AG08396 (cell line): ENCODE measurements around the gene ACTRT2.

Source experiments
- DNase-seq: peaks from one replicate; pipeline ENCODE4 v3.0.0; 2012; ENCODE audit warnings: low spot score, mixed read lengths

The ACTRT2 gene

DNA sequence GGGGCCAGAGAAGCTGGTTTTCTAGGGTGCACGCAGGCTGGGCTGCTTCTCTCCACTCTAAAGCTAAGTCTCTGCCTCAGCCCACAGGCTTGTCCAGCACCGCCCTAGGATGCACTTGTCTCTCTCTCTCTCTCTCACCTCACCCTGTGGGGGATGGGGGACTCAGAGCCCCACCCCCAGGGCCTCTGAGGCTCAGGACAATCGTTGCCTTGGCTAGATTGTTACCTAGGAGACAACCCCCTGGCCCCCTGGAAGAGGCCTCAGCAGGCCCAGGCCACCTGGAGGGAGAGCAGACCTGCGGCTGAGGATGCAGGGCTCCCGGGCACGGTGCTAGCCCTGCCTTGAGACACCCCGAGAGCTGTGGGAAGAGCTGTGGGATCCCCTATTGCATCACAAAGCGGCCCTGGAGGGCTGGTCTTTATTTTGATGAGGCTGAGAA, at the start of gene ACTRT2:
Gene ACTRT2 (plus strand): TSS at position 235 of the 439 bp plus-strand sequence. CDS start 220 bp downstream, outside the sequence.
- no peak for DNase-seq

DNA sequence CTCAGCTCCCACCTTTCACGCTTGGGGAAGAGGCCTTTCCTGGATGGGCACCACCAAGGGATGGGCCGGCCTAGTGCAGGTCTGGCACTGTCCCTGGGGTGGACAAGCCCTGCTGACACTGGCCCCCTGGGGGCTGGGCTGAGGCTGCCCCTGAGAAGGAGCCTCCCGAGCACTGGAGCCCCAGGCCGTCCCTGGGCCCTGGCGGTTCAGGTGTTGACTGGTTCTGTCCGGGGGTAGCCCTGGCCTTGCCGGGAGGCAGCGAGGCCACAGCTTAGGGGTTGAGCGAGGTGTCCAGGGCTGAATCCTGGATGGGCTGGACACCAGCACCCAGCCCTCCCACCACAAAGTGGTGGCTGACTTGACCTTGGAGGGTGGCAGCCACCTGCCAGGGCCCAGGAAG, 49.7 kb upstream of the ACTRT2 start:
- no peak for DNase-seq

DNA sequence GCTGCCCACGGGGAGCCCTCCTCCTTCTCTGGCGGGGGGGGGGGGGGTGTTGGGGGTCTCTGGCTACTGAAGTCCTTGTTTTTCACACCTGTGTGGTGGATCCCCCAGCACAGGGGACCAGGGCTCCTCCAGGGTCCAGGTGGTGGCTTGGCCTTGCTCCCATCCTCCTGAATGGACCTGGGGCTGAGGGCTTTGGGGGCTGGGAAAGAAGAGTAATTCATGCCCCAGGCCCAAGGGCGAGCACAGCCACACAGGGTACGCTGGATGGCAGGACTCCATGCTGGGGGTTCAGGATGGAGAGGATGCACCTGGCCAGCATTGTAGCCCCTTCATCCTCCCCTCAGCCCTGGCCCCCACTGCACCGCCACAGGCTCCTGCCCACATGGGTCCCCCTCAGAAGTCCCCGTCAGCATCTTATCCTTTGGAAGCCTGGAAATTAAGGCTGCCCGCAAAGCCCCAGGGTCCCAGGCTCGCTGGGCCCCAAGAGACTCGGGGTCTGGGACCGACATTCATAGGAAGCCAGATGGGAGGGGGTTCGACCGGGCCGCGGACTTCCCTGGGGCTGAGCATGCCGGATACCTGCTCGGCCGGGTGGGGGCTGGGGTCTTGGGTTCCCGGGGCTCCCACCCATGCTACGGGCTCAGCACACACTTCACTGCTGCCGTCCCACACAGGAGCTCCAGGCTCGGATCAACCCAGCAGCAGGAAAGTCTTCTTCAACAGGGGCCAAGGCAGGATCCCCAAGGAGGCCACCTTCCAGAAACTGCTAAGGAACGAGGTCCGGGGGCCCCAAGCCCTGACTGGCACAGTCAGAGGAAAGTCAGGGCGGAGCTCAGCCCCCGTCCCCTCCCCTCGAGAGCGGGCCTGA, 49.0 kb upstream of the ACTRT2 start:
- no peak for DNase-seq

DNA sequence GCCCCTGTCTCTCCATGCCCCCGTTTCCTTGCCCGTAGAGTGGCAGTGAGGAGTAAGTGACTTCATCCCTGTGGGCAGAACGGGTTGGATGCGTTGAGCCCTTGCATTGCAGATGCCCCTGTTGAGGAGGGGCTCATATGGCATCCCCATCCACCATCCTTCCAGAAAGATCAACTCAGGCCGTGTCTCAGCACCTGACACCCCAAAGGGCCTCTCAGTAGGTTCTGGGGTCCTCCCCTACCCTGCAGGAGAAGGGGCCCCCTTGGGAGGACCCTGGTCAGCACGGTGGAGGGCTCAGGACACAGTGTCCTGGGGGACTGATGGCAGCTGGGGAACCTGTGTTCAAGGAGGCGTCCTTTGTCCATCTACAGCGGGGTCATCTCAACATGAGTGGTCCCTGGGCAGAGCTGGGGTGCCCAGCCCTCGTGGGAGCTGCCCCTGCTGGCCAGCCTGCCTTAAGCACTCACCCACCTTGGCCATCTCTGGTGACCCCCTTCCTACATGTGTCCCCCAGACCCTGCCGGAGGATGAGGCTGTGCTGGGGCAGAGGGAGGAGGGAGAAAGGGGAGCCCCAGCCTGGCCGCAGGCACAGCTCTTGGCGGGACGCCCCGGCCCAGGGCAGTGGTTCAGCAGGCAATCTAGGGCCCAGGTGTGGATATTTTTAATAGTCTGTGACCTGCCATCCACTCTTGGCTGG, 48.2 kb upstream of the ACTRT2 start:
- DNase-seq = no peak

DNA sequence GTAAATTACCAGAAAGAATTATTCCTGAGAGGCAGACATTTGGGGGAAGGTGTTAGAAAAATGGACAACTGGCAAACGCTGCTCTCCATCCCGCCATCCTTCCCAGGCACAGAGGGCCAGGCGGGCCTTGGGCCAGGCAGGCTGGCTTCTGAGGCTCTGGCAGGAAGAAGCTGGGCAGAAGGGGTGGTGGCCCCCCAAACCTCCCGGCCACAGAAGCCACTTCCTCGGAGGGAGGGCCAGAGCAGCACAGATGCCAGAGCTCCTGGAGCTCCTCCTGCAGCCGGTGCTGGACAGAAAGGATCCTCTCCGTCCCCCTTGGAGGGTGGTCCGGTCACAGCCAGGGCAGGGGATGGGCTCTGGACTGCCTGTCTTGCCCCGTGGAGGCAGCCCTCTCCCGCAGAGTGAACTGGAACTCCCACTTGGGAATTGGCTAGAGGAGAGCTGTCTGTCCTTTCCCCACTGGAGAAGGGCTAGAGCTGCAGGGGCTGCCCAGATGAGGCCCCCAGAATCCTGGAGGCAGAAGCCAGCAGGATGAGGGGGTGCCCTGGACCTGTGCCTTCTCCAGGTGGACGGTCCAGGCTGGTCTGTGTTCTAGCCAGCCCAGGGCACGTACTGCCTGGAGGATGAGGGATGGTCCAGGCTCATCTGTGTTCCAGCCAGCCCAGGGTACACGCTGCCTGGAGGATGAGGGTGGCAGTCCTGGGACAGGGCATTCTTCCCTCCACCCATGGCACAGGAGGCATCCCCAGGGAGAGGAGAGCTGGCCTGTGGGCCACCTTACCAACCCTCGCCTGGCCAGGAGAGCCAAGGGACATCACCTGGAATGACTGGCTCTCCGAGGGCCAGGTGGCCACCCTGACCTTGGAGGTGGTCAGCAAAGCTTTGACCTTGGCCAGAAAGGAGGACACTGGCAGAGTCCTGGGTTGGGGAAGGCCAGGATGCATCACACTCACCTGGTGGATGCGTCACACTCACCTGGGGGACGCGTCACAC, 47.4 kb upstream of the ACTRT2 start:
- DNase-seq = no peak

DNA sequence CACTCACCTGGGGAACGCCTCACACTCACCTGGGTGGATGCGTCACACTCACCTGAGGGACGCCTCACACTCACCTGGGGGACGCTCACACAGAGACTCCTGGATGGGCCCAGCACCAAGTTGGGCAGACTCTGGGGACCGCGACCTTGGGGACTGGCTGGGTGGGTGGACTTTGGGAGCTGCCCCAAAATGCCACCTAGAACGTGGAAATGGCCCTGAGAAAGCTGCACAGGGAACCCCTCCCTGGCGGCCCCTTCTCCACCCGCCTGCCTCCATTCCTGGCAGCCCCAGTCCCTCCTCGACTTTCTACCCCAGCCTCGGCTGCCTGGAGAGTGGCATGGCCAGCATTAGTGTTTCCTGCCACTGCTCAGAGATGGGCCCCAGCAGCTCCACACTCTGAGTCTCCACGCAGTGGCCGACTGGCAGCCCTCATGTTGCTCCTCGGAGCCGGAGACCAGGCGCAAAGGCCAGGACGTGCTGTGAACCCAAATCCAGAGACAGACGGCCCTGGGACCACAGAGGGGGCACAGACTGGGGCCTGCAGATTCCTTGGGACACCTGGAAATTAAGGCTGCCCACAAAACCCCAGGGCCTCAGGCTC, 46.5 kb upstream of the ACTRT2 start:
- DNase-seq = no peak

DNA sequence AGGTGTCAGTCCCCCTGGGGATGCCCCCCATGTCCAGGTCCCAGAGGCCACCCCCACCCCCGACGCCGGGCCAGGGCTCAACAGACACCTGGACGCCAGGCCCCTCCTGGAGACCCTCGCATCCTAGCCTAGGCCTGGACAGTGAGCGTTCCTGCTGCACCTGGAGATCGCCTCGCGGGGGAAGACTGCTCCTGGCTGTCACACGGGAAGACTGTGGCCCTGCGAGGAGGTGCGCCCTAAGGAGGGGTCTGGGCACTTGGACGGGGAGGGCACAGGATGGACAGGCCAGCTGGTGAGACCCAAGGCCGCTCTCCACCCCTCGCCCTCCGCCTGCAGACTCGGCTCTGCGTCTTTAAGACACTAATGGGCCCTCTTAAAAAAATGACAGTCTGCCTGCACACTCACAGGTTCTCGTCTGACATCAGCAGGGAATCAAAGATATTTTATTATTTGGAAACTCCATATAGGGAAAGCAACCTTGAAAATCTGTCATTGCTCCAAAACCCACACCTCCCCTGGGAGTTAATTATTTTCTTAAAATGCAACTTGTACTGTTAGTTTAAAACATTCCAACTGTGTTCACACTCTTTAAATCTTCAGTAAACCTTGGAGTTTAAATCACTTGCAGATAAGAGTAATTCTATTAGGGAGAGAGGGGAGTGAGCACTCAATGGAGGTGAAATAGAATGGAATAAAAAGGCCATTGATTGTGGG, 45.6 kb upstream of the ACTRT2 start:
- DNase-seq = no peak

DNA sequence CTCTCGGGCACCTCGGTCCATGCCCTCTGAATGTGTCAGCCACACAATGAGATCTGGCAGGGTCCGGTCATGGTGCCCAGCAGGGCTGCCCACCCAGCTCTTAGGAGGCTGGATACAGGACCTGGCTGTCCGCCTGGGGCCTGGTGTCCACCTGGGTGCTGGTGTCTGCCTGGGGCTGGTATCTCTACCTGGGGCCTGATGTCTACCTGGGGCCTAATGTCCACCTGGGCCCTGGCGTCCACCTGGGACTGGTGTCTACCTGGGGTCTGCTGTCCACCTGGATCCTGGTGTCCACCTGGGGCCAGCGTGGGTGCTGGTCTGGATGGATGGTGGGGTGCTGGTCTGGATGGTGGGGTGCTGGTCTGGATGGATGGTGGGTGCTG, 45.1 kb upstream of the ACTRT2 start:
- DNase-seq = no peak

DNA sequence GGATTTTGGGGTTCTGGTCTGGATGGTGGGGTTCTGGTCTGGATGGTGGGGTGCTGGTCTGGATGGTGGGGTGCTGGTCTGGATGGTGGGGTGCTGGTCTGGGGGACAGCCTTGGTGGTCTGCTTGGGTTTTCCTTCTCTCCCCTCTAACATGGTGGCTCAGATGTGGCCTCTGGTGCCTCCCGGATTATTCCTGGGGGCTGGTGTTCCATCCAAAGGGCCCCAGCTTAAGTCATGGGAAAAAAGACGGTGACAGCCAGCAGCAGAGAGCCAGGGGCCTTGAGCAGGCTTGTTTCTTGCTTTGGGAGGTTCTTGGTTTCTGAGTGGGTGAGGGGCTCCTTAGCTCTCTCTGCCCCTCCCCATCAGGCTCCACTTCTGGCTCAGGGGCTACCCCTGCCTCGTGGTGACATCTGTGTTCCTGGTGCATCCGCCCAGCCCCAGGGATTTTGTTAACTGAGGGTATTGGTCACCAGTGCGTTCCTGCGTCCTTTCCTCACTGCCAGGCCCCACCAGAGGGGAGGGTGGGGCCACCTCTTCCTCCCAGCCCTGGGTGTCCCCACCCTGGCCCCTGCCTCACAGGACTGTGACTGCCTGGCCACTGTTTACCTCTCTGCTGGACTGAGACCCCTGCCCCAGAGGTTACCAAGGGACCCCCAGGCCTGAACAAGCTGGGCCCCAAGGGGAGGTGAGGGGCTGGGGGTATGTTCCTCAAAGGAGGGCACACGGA, 43.2 kb upstream of the ACTRT2 start:
- DNase-seq = no peak

DNA sequence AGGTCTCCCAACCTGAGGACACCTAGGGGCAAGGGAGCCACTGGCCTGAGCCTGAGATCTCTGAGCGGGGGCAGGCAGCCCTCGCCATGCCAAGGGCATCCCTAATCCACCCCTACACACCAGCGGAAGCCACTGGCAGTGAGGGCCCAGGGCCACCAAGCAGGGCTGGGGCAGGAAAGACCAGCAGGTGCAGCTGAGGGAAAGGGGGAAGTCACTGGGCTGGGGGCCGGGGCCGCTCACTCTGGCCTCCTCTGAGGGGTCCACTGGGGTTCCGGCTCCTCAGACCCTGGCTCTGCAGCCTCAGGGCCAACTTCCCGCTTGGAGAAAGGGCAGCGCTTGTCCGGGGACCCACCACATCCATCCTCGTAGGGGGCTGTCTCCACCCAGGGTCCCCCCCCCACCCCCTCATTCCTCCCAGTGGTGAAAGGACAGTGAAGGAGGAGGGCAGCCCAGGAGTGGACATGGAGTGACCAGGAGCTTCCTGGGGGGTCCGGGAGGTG, 42.5 kb upstream of the ACTRT2 start:
- no peak for DNase-seq

DNA sequence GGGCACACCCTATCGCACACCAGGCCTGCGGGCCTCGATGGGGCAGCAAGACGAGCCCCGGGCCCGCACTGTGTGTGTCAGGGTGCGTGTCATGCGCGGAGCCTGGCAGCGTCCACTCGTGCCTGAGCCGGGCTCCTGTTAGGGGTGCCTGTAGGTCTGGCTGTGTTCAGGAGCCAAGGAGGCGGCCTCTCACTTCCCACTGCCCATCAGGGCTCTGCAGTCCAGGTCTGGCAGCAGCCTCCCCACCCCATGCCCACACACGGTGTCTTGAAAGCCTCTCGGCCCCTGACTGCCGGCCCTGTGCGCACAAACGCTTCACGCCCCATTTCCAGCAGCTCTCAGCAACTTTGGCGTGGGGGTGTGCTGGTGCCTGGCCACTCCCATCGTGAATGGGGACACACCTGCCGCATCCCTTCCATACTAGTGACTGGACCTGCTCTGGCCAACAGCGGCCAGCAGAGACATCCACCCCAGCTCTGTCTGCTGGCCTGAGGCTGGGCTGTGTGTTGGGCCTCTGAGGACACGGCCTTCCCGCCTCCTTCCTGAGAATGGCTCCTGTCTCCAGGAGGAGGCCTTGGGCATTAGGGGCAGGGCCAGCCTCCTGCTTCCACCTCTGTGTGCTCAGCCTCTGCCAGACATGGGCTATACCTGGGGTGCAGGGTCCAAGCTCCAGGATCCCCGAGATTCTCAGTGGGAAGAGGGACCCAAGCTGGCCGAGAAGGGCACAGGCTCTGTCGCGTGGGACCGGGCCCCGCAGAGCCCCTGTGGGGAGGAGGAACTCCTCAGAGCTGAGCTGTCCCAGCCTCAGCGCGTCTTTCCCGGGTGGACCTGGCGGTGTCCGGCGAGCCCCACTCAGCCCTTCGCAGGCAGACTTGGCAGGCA, 41.8 kb upstream of the ACTRT2 start:
- DNase-seq = no peak

DNA sequence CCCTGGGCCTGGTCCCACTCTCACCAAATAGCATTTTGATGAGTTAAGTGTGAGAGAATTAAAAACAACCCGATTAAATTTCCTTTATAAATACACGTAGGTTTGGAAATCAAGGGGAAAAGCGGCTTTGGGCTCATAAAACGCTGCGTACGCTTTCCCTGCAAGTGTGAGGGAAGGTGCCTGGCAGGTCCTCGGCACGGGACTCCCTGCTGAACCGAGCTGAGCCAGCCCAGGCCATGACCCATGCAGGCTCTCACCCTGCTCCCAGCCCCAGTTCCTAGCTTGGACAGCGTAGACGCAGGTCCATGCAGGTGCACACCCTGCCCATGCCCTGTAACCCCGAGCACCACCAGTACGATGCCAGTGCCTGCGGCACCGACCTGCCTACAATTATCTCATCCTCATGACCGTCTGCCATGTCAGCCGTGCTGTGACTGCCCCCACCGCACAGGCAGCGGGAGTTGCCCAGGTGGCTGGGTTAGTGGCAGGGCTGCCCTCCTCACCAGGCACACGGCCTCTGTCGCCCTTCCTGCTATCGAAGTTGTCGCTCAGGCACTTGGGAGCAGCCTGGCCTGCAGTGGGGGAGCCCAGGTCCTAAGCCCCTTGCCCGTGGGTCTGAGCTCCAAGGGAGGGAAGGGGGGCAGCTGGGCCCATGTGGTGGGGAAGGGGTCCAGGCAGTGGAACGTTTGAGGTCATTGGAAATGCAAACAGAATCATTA, 41.0 kb upstream of the ACTRT2 start:
- no peak for DNase-seq

DNA sequence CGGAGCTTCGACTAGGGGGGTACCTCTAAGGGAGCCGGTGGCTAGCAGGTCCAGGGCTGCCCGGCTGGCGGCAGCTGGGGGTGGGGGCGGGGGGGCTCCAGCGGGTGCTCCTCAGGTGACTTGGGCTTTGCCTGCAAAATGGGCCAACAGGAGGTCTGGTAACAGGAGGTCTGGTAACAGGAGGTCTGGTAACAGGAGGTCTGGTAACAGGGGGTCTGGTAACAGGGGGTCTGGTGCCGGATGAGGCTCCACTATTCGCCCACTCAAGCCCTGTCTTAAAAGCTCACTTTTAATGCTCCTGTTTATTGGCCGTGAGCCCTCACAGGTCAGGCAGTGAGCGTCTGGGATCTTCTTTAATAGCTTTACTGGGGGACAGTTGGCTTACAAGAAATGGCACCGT, 40.4 kb upstream of the ACTRT2 start:
- DNase-seq = no peak

DNA sequence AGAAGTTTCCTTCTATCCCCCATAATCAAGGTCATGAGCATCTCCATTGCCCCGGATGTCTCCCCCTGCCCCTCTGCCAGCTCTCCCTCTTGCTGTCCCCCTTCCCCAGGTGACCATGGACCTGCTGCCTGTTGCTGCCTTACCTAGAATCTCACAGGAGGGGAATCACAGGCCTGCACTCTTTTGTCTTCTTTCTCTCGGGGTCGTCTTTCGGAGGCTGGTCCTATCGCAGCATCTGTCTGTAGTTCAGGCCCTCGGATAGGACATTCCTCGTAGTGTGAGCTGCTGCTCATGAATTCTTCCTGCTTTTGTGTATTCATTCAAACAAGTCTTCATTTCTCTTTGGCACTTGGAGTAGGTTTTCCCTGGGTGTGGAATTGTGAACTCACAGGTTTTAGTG, 39.9 kb upstream of the ACTRT2 start:
- DNase-seq = no peak

DNA sequence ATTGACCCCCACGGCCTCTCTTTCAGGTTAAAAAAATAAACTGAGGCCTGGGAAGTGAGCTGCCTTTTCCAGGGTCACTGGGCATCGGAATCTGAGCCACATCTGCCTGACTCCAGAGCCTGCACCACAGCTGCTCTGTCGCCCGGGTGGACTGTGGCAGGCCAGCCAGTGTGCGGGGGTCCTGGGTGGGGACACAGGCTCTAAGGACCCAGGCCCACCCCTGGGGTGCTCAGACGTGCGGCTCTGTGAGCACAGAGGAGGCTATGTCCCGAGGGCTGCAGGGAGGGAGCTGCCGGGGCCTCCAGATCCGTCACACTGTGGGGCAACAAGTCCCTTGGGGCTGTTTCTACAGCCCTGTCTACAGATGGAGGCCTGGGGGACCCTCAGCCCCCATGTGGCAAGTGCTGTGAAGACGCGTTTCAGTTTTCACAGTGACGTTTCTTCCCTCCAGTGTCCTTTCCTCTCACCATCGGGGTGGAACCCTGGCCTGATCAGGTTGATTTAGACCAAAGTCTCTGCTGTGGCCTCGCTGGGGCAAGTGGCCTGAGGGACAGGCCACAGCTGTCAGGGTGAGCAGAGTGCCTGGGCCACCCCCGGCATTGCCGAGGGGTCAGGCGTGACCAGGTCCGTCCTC, 39.2 kb upstream of the ACTRT2 start:
- DNase-seq = no peak

DNA sequence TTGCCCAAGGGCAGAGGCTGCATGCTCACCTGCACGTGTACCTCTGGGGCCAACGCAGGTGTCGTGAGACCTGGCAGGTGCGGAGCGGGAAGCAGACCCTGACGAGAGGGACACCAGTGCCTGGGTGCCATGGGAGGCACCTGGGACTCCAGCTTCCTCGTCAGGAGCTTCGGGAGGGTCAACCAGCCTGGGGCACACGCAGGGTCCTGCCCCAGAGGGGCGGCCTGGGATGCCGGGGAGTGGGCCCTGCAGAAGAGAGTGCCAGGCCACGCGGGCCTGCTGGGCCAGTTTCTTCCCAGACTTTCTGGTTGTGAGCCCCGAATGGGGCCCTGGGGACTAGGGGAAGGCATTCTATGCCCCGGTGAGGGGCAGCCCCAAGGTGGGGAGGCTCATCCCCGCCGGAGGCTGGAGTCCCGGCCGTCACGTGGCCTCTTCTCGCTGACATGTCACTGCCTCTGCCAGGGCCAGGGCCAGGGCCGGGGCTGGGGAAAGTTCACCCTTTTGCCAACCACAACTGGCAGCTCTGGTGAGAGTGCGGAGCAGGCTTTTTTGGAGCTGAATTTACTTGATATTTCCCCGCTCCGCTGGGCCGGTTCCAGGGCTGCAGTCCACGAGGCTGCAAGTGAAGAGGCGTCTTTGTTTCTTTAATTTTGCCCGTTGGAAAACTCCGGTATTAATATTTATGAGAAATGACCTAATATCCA, 38.5 kb upstream of the ACTRT2 start:
- DNase-seq = no peak

DNA sequence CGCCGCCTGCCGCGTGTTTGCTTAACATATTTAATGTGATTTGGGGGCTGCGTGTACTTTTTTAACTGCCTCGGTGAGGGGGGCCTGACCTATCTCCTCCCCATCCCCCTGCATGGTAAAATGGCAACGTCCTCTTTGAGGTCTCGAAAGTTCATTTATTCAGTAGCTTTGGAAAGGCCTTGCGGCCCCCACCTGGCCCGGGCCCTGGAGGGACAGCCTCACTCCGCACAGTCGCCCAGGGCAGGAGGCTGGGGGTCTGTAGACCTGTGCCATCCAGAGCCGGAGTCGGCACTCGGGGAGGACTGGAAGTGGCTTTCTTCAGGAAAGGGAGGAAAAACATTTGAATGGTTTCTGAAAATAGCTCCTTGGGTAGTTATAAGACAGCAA, 38.0 kb upstream of the ACTRT2 start:
- no peak for DNase-seq
